Measurements from ENCODE around the gene TMEM125.

GRCh38 chr1:43221797-43222196 lies 48.0 kb upstream of the TMEM125 start:
- TF ChIP-seq CTCF (IDR thresholded peaks at IDR 0.05; ENCODE audit: insufficient read depth, low read length) (no peak), REST (IDR thresholded peaks at IDR 0.05; ENCODE audit: insufficient replicate concordance, low read depth) (no peak)
